Skeletal muscle tissue (tissue), 4 donors: ENCODE data around the gene ZFYVE26. TPM values are rescaled to one million over a fixed set of nuclear protein-coding genes. Genes with fewer than 3 reads are reported as not detected.

Source experiments
- H3K27ac ChIP-seq: one replicate; pipeline ENCODE4 v1.7.0; 2013; ENCODE audit warnings: mild to moderate bottlenecking, low read depth, low read length, inconsistent platforms
- H3K27me3 ChIP-seq, 3 donors: one replicate each; pipeline ENCODE4 v1.7.0; 2013; ENCODE audit warnings: low read length in 3 of 3; ENCODE audit not compliant: control insufficient read depth in 3 of 3, insufficient read depth in 3 of 3
- H3K36me3 ChIP-seq, 3 donors: one replicate each; pipeline ENCODE4 v1.7.0; 2013; ENCODE audit warnings: low read length in 3 of 3; ENCODE audit not compliant: control insufficient read depth in 3 of 3, insufficient read depth in 3 of 3
- H3K4me1 ChIP-seq, 3 donors: one replicate each; pipeline ENCODE4 v1.7.0; 2013; ENCODE audit warnings: low read length in 3 of 3, mild to moderate bottlenecking in 3 of 3; ENCODE audit not compliant: control insufficient read depth in 3 of 3, insufficient read depth in 3 of 3
- H3K4me3 ChIP-seq, 3 donors: one replicate each; pipeline ENCODE4 v1.7.0; 2013; ENCODE audit warnings: low read length in 3 of 3
- H3K9ac ChIP-seq, 3 donors: one replicate each; pipeline ENCODE4 v1.7.0; 2013; ENCODE audit warnings: low read length in 3 of 3, mild to moderate bottlenecking in 3 of 3, moderate library complexity in 2 of 3, low read depth in 1 of 3
- H3K9me3 ChIP-seq, 3 donors: one replicate each; pipeline ENCODE4 v1.7.0; 2013; ENCODE audit warnings: low read length in 3 of 3; ENCODE audit not compliant: control insufficient read depth in 3 of 3
- total RNA-seq: library from RNA; depleted of rRNA; stranded (reverse); fragments of >200 nt; gene quantifications from one replicate; pipeline ENCODE4 v1.2.3, GENCODE V29; 2014
- donor health status: Osteomylitis.

ZFYVE26 gene
- total RNA-seq = 21.9 TPM

GRCh38 chr14:67816326-67817002 is at the start of gene ZFYVE26:
ZFYVE26 (minus strand) TSS chr14:67816590; CDS start chr14:67815963, 627 bp downstream.
- Histone ChIP-seq H3K4me3 (peak within 1 kb of the TSS; percentile 92 to 95 (median 93)), H3K36me3 (peaks cover 0 to 20% (median 15%) of the 10 kb centered on the region in 3 donors), H3K9me3 (no peaks in the 10 kb centered on the region), H3K9ac (peak within 1 kb of the TSS; percentile 88 to 92 (median 92)), H3K4me1 (peaks cover 25 to 27% (median 26%) of the 10 kb centered on the region in 3 donors), H3K27me3 (no peaks in the 10 kb centered on the region), H3K27ac (peak within 1 kb of the TSS; percentile 71)

GRCh38 chr14:67863223-67863622 is 46.8 kb upstream of the ZFYVE26 start:
- Histone ChIP-seq H3K27ac (no peak overlapping the region), H3K27me3 (no peaks in the 10 kb centered on the region), H3K36me3 (no peaks in the 10 kb centered on the region), H3K9me3 (no peaks in the 10 kb centered on the region), H3K4me1 (no peaks in the 10 kb centered on the region), H3K4me3 (no peak overlapping the region), H3K9ac (no peak overlapping the region)

GRCh38 chr14:67859169-67859749 is 42.9 kb upstream of the ZFYVE26 start:
- no peak overlapping the region for H3K9ac ChIP-seq
- no peak overlapping the region for H3K27ac ChIP-seq
- no peak overlapping the region for H3K4me3 ChIP-seq
- no peaks in the 10 kb centered on the region for H3K4me1 ChIP-seq
- no peaks in the 10 kb centered on the region for H3K9me3 ChIP-seq
- no peaks in the 10 kb centered on the region for H3K27me3 ChIP-seq
- no peaks in the 10 kb centered on the region for H3K36me3 ChIP-seq

GRCh38 chr14:67857778-67858350 is 41.5 kb upstream of the ZFYVE26 start:
- H3K4me1 ChIP-seq = no peaks in the 10 kb centered on the region
- no peaks in the 10 kb centered on the region for H3K27me3 ChIP-seq
- H3K4me3 ChIP-seq = no peak overlapping the region
- no peak overlapping the region for H3K27ac ChIP-seq
- no peaks in the 10 kb centered on the region for H3K9me3 ChIP-seq
- H3K9ac ChIP-seq = no peak overlapping the region
- H3K36me3 ChIP-seq = no peaks in the 10 kb centered on the region

- Histone ChIP-seq H3K4me3 (no peak overlapping the region), H3K4me1 (no peaks in the 10 kb centered on the region), H3K9ac (no peak overlapping the region), H3K36me3 (no peaks in the 10 kb centered on the region), H3K9me3 (no peaks in the 10 kb centered on the region), H3K27ac (no peak overlapping the region), H3K27me3 (no peaks in the 10 kb centered on the region)
Measured at GRCh38 chr14:67856827-67857226, 40.4 kb upstream of the ZFYVE26 start.

GRCh38 chr14:67853715-67854114 is 37.3 kb upstream of the ZFYVE26 start:
- no peak overlapping the region for H3K27ac ChIP-seq
- H3K36me3 ChIP-seq = no peaks in the 10 kb centered on the region
- H3K4me1 ChIP-seq = no peaks in the 10 kb centered on the region
- H3K9ac ChIP-seq = no peak overlapping the region
- no peak overlapping the region for H3K4me3 ChIP-seq
- no peaks in the 10 kb centered on the region for H3K9me3 ChIP-seq
- H3K27me3 ChIP-seq = no peaks in the 10 kb centered on the region

GRCh38 chr14:67852926-67853604 is 36.7 kb upstream of the ZFYVE26 start:
- no peak overlapping the region for H3K9ac ChIP-seq
- H3K27ac ChIP-seq = no peak overlapping the region
- H3K4me3 ChIP-seq = no peak overlapping the region
- H3K36me3 ChIP-seq = no peaks in the 10 kb centered on the region
- H3K27me3 ChIP-seq = no peaks in the 10 kb centered on the region
- no peaks in the 10 kb centered on the region for H3K4me1 ChIP-seq
- no peaks in the 10 kb centered on the region for H3K9me3 ChIP-seq

- no peak overlapping the region for H3K9ac ChIP-seq
- no peaks in the 10 kb centered on the region for H3K27me3 ChIP-seq
- H3K36me3 ChIP-seq = no peaks in the 10 kb centered on the region
- H3K4me1 ChIP-seq = no peaks in the 10 kb centered on the region
- no peak overlapping the region for H3K27ac ChIP-seq
- H3K4me3 ChIP-seq = no peak overlapping the region
- H3K9me3 ChIP-seq = no peaks in the 10 kb centered on the region
Measured at GRCh38 chr14:67851785-67852410, 35.5 kb upstream of the ZFYVE26 start.

- Histone ChIP-seq H3K4me1 (no peaks in the 10 kb centered on the region), H3K27me3 (no peaks in the 10 kb centered on the region), H3K27ac (no peak overlapping the region), H3K4me3 (no peak overlapping the region), H3K36me3 (no peaks in the 10 kb centered on the region), H3K9me3 (no peaks in the 10 kb centered on the region), H3K9ac (no peak overlapping the region)
Measured at GRCh38 chr14:67850066-67850830, 33.9 kb upstream of the ZFYVE26 start.
